Heart left ventricle (tissue), 13 donors: Measurements from ENCODE around the gene CAPN10.

Experiments
- CTCF ChIP-seq, 12 donors: fragments of 200-600 bp; sonication (generic) in 4 of 12; IDR thresholded peaks; one replicate each; pipeline versions ENCODE4 v1.5.0 to v1.8.0; 2018 to 2022; ENCODE audit warnings: antibody characterized with exemption in 12 of 12, mild to moderate bottlenecking in 5 of 12
- POLR2A ChIP-seq, 2 donors: fragments of 450-650 bp; IDR thresholded peaks; one replicate each; pipeline ENCODE4 v1.6.1; 2017; ENCODE audit warnings: antibody characterized with exemption in 2 of 2, mild to moderate bottlenecking in 2 of 2, moderate library complexity in 2 of 2
- donor health status: ischemic (EF 13 %, LVEDD 7.1; RV severe dilation, severe dysfunction).
- donor health status: DM: no; HTN: yes; CAD: no.
- donor health status: DM: no; HTN: no; CAD: no.
- donor health status: ischemic (EF 25% LVEDD 6.9; RV normal size, moderate dysfunction).
- donor health status: ischemic (EF 25% LVEDD 5.7; RV mildly dilated, moderate dysfunction).
- donor health status: ischemic (EF 35%, LVEDD 5.7; RV mildly dilated, moderate dysfunction).
- donor health status: nonischemic (EF 11% LVEDD 7.7; RV severe dilation, severe dysfunction).
- donor health status: DM: yes; HTN: yes; CAD: no.
- donor health status: PGD.
- donor health status: ischemic (EF 29% LVEDD 5.4; RV normal size, mild dysfunction).
- donor health status: nonischemic (EF 23%, LVEDD 6.1; RV moderate dilation, normal function).

DNA sequence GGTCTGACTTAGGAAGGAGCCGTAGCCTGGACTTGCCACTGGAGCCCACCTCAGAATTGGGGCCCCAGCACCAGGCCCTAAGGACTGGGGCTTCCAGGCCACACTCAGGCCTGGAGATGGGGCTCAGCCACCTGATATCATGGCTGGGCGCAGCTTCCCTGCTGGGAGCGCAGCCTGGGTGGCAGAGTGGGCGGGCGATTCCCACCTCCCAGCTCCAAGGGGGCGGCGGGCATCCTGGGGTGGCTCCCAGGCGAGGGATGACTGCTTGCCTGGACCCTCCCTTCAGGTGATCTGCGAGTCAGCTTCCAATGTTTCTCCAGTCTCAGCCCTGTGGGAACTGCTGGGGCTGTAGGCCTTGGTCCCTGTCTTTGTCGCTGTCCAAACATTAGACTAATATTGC, 58.8 kb downstream of the CAPN10 start:
- TF ChIP-seq CTCF (IDR thresholded peaks at IDR 0.05): no peak
- no peak for TF ChIP-seq POLR2A (IDR thresholded peaks at IDR 0.05)
